HUDEP-2 (cell line): Measurements from ENCODE around the gene TWSG1.
"Not testable (repeated sequence)": the region's sequence is repeated elsewhere in the genome, so short reads cannot be mapped to it uniquely, and the experiment has no call there.

Source experiments
- DNase-seq, 76 experiments: peaks; one replicate each; lab custom pipeline; 2025; ENCODE audit not compliant: unreplicated experiment in 76 of 76; lab: John Stamatoyannopoulos, UW

TWSG1 gene

GRCh38 chr18:9386879-9387278 lies 52.3 kb downstream of the TWSG1 start:
- DNase-seq: no peak

DNA sequence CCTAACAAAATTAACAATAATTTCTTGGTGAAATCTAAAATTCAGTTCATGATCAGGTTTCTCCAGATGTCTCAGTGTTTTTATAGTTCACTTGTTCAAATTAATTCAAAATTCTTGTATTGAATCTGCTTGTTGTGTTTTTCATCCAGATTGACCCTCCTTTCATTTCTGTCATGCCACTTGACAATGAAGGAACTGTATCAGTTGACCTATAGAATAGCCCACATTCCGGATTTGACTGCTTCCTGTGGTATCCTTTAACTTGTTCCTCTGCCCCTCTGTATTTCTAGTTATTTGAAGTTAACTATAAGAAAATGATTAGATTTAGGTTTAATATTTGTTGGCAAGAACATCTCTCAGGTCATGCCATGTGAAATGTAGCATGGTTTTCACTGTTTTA lies 53.3 kb downstream of the TWSG1 start:
- DNase-seq: no peak

DNA sequence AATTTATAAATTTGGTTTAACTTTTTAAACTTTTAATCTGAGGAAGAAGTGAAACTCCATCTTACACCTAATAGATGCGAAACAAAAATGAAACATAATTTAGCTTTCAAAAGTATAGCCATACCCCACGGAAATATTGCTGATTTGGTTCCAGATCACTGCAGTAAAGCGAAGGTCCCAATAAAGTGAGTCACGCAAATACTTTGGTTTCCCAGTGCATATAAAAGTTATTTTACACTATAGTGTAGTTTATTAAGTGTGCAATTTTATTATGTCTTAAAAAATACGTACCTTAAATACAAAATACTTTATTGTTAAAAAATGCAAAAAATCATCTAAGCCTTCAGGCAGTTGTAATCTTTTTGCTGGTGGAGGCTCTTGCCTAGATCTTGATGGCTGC lies 55.1 kb downstream of the TWSG1 start:
- no peak for DNase-seq

DNA sequence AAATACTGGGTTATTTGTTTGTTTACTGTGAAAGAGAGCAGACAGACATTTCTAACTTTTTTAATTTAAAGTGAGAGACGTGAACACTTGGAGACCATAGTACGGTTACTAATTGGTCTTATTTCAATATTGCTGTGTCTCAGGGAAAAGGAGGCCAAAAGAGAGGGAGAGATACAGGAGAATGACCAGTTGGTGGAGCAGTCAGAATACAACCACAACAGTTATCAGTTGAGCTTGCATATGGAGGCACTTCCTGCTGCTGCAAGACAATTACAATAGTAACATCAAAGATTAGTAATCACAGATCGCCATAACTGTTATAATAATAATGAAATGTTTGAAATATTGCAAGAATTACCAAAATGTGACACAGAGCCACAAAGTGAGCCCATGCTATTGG lies 58.2 kb downstream of the TWSG1 start:
- DNase-seq: peak in 2 of 76 experiments; percentile 13 to 20

DNA sequence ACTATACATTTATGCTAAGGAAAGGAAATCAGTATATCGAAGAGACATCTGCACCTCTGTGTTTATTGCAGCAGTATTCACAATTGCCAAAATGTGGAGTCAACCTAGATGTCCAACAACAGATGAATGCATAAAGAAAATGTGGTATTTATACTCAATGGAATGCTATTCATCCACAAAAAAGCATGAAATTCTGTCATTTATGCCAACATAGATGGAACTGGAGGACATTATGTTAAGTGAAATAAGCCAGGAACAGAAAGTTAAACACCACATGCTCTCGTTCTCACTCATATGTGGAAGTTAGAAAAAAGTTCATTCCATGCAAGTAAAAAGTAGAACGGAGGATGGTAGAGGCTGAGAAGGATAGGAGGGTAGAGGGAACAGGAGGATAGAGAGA lies 59.5 kb downstream of the TWSG1 start:
- DNase-seq: no peak

DNA sequence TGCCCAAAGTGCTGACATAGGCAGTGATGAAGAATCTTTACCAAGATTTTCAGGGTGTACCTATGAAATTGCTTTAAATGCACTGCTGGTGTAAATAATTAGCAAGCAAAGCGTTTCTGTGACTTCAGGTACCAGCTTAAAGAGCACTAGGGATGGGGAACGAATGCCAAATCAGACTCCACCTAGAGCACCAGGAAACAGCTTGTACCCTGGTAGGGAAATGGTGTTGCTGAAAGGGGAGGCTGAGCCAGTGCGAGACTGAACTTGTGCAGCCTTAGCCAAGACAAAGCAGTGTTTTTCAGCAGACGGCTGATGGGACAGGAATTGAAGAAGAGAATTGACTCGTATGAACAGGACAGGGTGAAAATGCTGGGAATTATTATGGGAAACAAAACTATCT lies 65.6 kb downstream of the TWSG1 start:
- DNase-seq: no peak

DNA sequence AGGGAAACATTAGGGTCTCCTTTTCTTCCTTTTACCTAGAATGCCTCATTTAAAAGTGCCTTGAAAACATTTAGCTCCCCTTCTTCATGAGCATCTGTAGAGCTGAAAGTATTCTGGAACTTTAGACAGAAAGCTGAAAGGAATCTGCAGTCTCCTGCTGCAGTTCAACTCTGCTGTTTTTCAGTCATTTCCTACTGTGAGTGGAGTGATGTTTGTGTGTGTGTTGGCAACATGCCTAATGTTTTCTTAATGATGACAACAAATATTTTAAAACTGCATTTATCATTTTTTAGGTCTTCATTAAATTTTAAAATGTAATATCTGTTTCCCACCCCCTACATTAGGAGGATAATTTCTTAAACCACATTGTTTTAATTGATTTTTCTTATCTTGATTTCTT lies 66.6 kb downstream of the TWSG1 start:
- no peak for DNase-seq

DNA sequence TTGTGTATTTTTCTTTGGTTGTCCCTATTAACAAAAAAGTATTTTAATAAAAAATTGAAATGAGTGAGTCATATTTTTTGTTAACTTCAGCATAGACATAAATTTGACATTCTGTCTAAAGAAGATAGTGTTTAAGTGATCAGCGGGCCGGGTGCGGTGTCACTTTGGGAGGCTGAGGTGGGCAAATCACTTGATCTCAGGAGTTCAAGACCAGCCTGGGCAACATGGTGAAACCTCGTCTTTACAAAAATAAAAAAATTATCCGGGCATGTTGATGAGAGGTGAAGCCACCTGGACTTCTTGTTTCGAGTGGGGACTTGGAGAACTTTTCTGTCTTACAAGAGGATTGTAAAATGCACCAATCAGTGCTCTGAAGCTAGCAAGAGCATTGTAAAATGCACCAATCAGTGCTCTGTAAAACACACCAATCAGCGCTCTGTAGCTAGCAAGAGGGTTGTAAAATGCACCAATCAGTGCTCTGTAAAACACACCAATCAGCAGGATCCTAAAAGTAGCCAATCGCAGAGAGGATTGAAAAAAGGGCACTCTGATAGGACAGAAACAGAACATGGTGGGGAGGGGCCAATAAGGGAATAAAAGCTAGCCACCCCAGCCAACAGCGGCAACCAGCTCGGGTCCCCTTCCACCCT lies 67.9 kb downstream of the TWSG1 start:
- DNase-seq: not testable (repeated sequence)

DNA sequence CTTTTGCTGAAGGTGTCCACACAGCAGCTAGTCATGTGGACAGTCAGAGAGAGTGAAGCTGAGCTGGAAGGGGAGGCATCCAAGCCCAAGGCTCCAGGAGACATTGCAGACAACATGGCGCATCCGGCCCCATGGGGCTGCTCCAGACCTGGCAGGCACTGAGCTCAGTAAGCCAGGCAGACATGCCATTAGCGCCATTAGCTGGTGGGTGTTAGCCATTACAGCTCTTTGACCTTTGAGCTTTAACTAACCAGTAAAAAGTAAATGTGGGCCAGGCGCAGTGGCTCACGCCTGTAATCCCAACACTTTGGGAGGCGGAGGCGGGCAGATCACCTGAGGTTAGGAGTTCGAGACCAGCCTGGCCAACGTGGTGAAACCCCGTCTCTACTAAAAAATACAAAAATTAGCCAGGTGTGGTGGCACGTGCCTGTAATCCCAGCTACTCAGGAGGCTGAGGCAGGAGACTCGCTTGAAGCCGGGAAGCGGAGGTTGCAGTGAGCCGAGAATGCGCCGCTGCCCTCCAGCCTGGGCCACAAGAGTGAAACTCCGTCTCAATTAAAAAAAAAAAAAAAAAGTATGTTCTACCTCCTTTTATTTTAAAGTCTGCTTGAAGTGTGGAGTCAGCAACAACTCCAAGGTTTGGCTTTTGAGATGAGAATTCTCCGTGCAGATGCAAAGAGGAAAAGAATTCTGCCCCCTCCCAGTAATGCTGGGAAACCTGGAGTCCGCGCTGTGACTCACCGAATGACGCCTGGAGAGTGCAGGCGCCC lies 69.4 kb downstream of the TWSG1 start:
- DNase-seq: peak in 2 of 76 experiments; percentile 6 to 25

DNA sequence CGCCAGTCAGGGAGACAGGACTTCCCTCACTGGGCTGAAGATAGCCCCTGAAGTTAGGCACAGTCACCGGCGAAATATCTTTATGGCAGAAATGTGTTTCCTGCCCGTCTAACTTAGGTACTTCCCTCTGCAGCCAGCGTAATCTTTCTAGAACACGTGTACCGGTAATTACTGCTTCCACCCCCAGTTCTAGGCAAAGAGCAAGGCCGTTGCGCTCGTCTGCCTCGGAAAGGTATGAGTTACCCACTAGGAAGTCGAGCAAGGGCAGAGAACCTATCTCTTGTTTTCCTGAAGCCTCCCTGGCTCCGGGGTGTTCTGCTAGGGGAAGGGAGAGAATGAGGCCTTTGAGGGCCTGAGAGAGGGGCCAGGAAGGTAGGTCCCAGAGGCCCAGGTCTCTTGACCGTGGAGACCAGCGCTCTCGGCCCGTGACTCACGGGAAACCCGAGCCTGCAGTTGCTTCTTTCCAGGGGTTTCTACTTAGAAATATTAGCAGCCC lies 70.0 kb downstream of the TWSG1 start:
- DNase-seq: peak in 4 of 76 experiments; percentile 24 to 54 (median 40)

- no peak for DNase-seq
Measured at GRCh38 chr18:9405130-9405529, 70.6 kb downstream of the TWSG1 start.

GRCh38 chr18:9405977-9406376 lies 71.4 kb downstream of the TWSG1 start:
- no peak for DNase-seq

DNA sequence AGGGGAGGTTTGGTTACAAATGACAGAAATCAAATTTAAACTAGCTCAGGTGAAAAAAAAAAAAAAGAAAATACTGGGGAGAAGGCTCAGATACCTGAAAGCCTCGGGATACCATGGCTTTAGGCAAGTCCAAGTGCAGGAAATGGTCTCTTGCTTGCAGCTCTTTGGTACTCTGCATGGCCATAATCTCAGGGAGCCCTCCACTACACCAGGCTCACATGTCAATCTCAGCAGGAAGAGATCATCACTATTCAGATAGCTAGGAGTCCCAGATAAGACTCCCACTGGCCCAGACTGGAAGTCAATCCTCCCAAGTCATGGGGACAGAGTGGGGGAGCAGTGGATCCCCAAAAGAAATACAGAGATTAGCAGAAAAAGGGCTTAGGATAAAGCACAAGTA lies 75.9 kb downstream of the TWSG1 start:
- DNase-seq: no peak

GRCh38 chr18:9413576-9413975 lies 79.0 kb downstream of the TWSG1 start:
- DNase-seq: no peak

DNA sequence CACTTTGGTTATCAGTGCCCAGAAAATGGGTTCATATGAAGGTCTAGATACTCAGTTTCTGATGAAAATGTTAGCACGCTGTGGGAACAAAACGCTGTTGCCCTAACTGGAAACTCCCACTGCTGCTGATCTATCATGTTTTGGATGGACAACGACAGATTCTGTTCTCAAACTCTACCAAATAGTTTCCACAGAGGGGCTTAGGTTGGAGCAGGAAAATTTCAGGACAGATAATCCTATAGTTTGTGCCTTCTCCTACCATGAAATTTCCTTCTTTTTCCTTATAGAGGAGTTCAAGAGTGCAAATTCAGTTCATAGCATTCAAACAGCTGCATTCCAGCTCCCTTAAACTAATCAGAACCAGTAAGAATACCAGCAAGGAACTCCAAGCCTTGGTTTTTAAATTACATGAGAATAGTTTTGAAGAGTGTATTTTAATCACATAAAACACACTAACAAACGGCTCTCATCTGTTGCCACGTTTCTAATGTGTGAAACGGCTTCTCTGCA lies 82.0 kb downstream of the TWSG1 start:
- no peak for DNase-seq

GRCh38 chr18:9417073-9417851 lies 82.7 kb downstream of the TWSG1 start:
- DNase-seq: no peak

DNA sequence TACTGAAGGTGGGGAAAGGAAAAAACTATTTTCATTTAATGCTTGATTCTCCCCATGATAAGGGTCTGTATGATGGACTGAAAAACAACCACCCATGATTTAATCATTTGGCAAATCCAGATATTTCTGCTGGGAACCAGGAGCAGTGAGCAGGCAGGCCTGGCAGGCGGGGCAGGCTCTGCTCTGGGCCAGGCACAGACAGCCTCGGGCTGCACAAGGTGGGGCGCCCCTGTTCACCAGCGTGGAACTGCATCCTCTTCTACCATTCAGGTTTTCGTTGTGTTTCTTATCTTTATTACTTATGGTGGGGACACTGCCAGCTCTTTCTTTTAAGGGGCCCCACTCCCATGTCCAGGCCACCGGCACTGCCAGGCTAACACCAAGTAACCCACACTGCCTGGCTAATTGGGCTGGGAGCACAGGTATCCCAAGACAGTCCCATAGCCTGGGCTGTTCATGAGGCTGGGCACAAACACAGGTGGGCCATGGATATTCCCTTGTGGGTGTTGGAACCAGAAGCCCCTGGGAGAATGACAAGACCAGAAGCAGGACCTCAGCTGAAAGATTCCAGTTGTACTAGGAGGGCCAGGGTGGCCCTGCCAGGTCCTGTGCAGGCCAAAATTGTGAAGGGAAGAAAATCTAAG lies 83.6 kb downstream of the TWSG1 start:
- peak in 3 of 76 experiments; percentile 10 to 30 (median 28) for DNase-seq

- DNase-seq: no peak
Measured at GRCh38 chr18:9419956-9420631, 85.5 kb downstream of the TWSG1 start.

DNA sequence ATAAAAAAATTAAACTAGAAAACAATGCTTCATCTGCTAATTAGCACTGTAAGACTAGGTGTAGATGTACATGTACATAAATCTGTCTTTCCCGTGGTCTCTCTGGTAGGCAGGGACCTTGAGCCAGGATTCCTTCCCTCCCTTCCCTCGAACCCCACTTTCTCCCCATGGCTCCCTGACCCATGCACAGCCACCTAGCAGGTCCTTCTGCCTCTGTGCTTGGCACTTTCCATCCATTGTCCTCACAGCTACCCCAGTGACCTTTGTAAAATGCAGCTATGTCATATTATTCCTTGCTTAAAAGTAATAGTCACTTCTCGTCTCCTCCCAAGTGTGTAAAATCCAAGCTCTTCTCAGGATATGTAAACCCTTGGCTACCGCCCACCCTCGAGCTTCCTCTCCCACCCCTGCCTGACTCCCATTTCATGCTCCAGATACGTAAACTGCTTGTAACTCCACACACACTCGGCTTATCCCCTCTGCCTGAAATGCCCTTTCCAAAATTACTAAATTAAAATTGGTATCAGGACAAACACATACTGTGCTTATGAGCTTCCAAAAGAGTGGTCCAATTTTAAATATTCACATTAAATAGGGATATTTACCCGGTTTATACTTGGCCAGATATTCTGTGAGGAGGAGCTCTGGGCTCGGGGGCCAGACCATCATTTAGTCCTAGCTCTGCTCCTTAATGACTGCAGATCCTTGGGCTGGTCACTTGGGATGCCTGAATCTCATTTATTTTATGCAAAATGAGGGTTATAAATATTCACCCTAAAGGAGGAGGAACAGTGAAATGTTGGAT lies 86.7 kb downstream of the TWSG1 start:
- no peak for DNase-seq
